DOHH2 (cell line): Measurements from ENCODE around the gene OGFOD3.

Experiments used
- EZH2phosphoT487 ChIP-seq: fragments of 200-600 bp; sonication (generic); IDR thresholded peaks from 2 replicates; pipeline ENCODE4 v1.6.1; 2017; ENCODE audit warnings: borderline replicate concordance, mild to moderate bottlenecking, antibody characterized with exemption, low read length, moderate library complexity, mixed read lengths
- TF ChIP-seq, protein P1 (sequence below): fragments of 200-600 bp; sonication (generic); IDR thresholded peaks from one replicate; pipeline ENCODE4 v1.5.1; 2014; ENCODE audit warnings: antibody characterized with exemption, mild to moderate bottlenecking, low read depth, low read length; ENCODE audit not compliant: poor library complexity, severe bottlenecking

DNA sequence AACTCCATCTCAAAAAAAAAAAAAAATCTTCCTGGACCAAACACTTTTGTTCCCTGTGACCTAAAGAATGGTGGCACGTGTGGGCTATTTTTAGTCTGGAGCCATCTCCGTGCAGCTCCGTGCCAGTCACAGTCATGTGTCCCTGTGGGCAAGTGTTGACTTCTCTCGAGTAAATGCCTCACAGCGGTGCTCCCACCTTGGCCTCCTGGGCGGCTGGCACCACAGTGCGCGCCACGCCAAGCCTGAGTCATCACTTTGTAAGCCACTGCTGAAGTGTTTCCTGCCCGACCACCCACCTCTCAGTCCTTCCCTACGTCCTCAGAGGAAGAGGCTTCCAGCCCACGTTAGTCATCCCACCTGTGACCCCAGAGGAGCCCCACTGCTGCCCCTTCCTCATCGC lies 11.1 kb downstream of the OGFOD3 start:
- TF ChIP-seq, protein P1, sequence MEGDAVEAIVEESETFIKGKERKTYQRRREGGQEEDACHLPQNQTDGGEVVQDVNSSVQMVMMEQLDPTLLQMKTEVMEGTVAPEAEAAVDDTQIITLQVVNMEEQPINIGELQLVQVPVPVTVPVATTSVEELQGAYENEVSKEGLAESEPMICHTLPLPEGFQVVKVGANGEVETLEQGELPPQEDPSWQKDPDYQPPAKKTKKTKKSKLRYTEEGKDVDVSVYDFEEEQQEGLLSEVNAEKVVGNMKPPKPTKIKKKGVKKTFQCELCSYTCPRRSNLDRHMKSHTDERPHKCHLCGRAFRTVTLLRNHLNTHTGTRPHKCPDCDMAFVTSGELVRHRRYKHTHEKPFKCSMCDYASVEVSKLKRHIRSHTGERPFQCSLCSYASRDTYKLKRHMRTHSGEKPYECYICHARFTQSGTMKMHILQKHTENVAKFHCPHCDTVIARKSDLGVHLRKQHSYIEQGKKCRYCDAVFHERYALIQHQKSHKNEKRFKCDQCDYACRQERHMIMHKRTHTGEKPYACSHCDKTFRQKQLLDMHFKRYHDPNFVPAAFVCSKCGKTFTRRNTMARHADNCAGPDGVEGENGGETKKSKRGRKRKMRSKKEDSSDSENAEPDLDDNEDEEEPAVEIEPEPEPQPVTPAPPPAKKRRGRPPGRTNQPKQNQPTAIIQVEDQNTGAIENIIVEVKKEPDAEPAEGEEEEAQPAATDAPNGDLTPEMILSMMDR, result no peak
- TF ChIP-seq EZH2phosphoT487, result no peak
